M059J (cell line): Measurements from ENCODE around the gene CHMP1B. TPM values are rescaled to one million over a fixed set of nuclear protein-coding genes. Genes with fewer than 3 reads are reported as not detected.

Source experiments
- DNase-seq: peaks from one replicate; pipeline ENCODE4 v3.0.0-alpha.2; 2012; ENCODE audit warnings: low read depth
- total RNA-seq: library from RNA; depleted of rRNA; stranded (reverse); fragments of >200 nt; shearing (Covaris generic); gene quantifications from 2 replicates; pipeline ENCODE4 v1.2.3, GENCODE V29; 2014; rRNA removed

Gene CHMP1B
- total RNA-seq, 1 experiment from 2014 or later = 50.2 TPM

DNA sequence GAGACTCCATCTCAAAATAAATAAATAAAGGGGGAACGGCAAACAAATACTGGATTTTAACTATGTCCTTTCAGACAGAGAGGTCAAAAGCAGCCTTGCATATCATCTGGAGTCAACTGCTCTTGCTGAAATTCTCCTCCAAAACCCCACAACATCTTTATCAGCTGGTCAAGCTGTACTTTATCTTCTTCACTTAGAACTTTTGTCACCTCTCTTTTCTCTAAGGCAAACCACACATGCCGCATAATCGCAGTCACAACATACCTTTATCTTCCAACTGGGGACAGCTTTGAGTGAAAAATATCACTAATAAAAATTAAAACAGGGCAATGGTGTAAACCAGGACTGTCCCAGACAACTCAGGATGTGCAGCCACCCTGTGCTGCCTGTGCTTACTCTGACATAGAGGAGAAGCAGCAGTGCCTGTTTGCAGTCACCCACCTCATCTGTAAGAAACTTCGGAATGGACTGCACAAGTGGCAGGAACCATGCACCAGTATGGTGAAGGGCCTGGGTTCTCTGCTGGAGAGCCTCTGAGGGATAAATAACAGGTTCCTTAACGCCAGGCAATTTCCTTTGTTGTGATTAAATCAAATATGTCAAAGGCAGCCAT, 50.7 kb downstream of the CHMP1B start:
- DNase-seq = no peak

- no peak for DNase-seq
These were observed 51.5 kb downstream of the CHMP1B start for GRCh38 chr18:11902522-11903292.

Other genes with a start within 250 kb of the CHMP1B start
- gene SLC35G4, start 241.8 kb upstream of the CHMP1B start, total RNA-seq = not detected in 2 replicates
- 0.02 and 0.15 TPM in 2 replicates for gene GNAL, start 162.1 kb upstream of the CHMP1B start, total RNA-seq
- 34.7 and 35.9 TPM in 2 replicates for gene MPPE1, start 56.9 kb downstream of the CHMP1B start, total RNA-seq
- 9.6 and 10.4 TPM in 2 replicates for gene IMPA2, start 130.1 kb downstream of the CHMP1B start, total RNA-seq
- gene ANKRD62, start 242.4 kb downstream of the CHMP1B start, total RNA-seq = not detected in 2 replicates